ENCODE data around the gene SLC17A9.

DNA sequence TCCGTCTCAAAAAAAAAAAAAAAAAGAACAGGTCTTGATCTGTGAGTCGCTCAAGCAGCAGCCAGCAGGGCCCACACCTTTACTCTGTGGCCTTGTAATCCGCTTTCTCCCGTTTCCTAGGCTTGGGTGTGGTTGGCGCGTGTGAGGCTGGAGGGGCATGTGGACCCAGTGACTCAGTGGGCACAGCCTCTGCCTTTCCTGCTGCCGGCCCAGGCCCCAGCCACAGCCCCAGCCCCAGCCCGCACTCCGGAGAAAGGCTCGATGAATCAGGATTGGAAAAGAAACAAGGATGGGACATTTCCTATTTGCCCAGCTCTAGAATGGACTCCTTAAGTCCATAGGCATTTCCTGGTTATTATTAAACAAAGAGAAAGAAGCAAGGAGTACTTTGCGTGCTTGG, 50.0 kb downstream of the SLC17A9 start:
- TF ChIP-seq, protein P1, sequence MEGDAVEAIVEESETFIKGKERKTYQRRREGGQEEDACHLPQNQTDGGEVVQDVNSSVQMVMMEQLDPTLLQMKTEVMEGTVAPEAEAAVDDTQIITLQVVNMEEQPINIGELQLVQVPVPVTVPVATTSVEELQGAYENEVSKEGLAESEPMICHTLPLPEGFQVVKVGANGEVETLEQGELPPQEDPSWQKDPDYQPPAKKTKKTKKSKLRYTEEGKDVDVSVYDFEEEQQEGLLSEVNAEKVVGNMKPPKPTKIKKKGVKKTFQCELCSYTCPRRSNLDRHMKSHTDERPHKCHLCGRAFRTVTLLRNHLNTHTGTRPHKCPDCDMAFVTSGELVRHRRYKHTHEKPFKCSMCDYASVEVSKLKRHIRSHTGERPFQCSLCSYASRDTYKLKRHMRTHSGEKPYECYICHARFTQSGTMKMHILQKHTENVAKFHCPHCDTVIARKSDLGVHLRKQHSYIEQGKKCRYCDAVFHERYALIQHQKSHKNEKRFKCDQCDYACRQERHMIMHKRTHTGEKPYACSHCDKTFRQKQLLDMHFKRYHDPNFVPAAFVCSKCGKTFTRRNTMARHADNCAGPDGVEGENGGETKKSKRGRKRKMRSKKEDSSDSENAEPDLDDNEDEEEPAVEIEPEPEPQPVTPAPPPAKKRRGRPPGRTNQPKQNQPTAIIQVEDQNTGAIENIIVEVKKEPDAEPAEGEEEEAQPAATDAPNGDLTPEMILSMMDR (IDR thresholded peaks at IDR 0.05) = no peak
- TF ChIP-seq POLR2AphosphoS5 (IDR thresholded peaks at IDR 0.05) (no peak), POLR2A (IDR thresholded peaks at IDR 0.05) (no peak), EP300 (IDR thresholded peaks at IDR 0.05) (no peak)
